IMR-90 (cell line): ENCODE measurements around the gene TCERG1L. TPM values are rescaled to one million over a fixed set of nuclear protein-coding genes. Genes with fewer than 3 reads are reported as not detected.

Source experiments
- ATAC-seq: fragments of 200-7000 bp; cut with Tn5 transposase; 2 replicates; pipeline ENCODE4 v1.9.1; 2020; ENCODE audit warnings: low read depth, mild to moderate bottlenecking, moderate library complexity
- BruUV-seq: library from RNA; stranded (reverse); fragments of 400-500 nt; replicated peaks from 2 replicates; lab custom pipeline; 2021; lab: Mats Ljungman, UMichigan
- CTCF ChIA-PET: fragments of 300-600 bp; formaldehyde crosslinking; extraction: SDS; loops from one replicate; lab custom pipeline; 2021; ENCODE audit warnings: antibody characterized with exemption; lab: Yijun Ruan, JAX
- POLR2A ChIA-PET: fragments of 300-600 bp; sonication (Branson Sonifier 250); formaldehyde crosslinking; loops from one replicate; lab custom pipeline; 2022; ENCODE audit warnings: antibody characterized with exemption; ENCODE audit not compliant: unreplicated experiment; lab: Charles Lee
- DNase-seq: peaks from one replicate; pipeline ENCODE4 v3.0.0; 2013
- H2AFZ ChIP-seq: replicated peaks from 2 replicates; pipeline ENCODE3; 2013; ENCODE audit warnings: low read length, mild to moderate bottlenecking; ENCODE audit not compliant: poor library complexity
- H2AK5ac ChIP-seq: 2 replicates; pipeline ENCODE4 v1.6.1; 2013; ENCODE audit warnings: low read depth, low read length, inconsistent platforms
- H2AK9ac ChIP-seq: replicated peaks from 2 replicates; pipeline ENCODE3; 2013; ENCODE audit warnings: mild to moderate bottlenecking, low read depth, low read length, moderate library complexity; ENCODE audit not compliant: poor library complexity
- H2BK120ac ChIP-seq: 2 replicates; pipeline ENCODE4 v1.6.1; 2013; ENCODE audit warnings: low read depth, low read length, inconsistent platforms
- H2BK15ac ChIP-seq: 3 replicates; pipeline ENCODE4 v1.6.1; 2013; ENCODE audit warnings: low read depth, low read length, inconsistent platforms
- H2BK20ac ChIP-seq: 2 replicates; pipeline ENCODE4 v1.6.1; 2013; ENCODE audit warnings: low read depth, mild to moderate bottlenecking, inconsistent platforms, low read length, moderate library complexity
- H2BK5ac ChIP-seq: 2 replicates; pipeline ENCODE4 v1.6.1; 2013; ENCODE audit warnings: mild to moderate bottlenecking, low read depth, low read length, inconsistent platforms; ENCODE audit not compliant: poor library complexity, severe bottlenecking
- H3K14ac ChIP-seq: replicated peaks from 2 replicates; pipeline ENCODE4 v1.6.1; 2013; ENCODE audit warnings: low read depth, low read length, inconsistent platforms
- H3K18ac ChIP-seq: 2 replicates; pipeline ENCODE4 v1.6.1; 2013; ENCODE audit warnings: low read depth, low read length, control low read depth
- H3K23ac ChIP-seq: 2 replicates; pipeline ENCODE4 v1.6.1; 2013; ENCODE audit warnings: low read depth, low read length, inconsistent platforms
- H3K27ac ChIP-seq: 2 replicates; pipeline ENCODE4 v1.5.1; 2013; ENCODE audit warnings: mild to moderate bottlenecking, control low read depth, low read length; ENCODE audit not compliant: insufficient read depth
- H3K27me3 ChIP-seq: 2 replicates; pipeline ENCODE4 v1.6.1; 2013; ENCODE audit warnings: low read length; ENCODE audit not compliant: control insufficient read depth, insufficient read depth
- H3K36me3 ChIP-seq: 2 replicates; pipeline ENCODE4 v1.6.1; 2013; ENCODE audit warnings: low read length, mixed read lengths; ENCODE audit not compliant: control insufficient read depth, insufficient read depth
- H3K4ac ChIP-seq: 2 replicates; pipeline ENCODE4 v1.6.1; 2013; ENCODE audit warnings: low read depth, low read length, inconsistent platforms
- H3K4me1 ChIP-seq: 2 replicates; pipeline ENCODE4 v1.6.1; 2013; ENCODE audit warnings: low read length, mixed read lengths; ENCODE audit not compliant: control insufficient read depth, insufficient read depth
- H3K4me2 ChIP-seq: 2 replicates; pipeline ENCODE4 v1.6.1; 2013; ENCODE audit warnings: low read depth, mild to moderate bottlenecking, control low read depth, low read length, moderate library complexity
- H3K4me3 ChIP-seq: 2 replicates; pipeline ENCODE4 v1.5.1; 2013; ENCODE audit warnings: low read depth, mild to moderate bottlenecking, control low read depth, low read length, moderate library complexity; ENCODE audit not compliant: insufficient read depth
- H3K56ac ChIP-seq: 2 replicates; pipeline ENCODE4 v1.6.1; 2013; ENCODE audit warnings: low read length, inconsistent platforms; ENCODE audit not compliant: insufficient read depth; ENCODE audit errors: extremely low read depth
- H3K79me1 ChIP-seq, 2 experiments: 2 replicates each; pipeline ENCODE4 v1.6.1; 2013; ENCODE audit warnings: low read length in 2 of 2, inconsistent platforms in 1 of 2, low read depth in 1 of 2
- H3K9ac ChIP-seq: 2 replicates; pipeline ENCODE4 v1.6.1; 2013; ENCODE audit warnings: low read depth, low read length, control low read depth
- H3K9me1 ChIP-seq: 2 replicates; pipeline ENCODE4 v1.6.1; 2013; ENCODE audit warnings: low read length, inconsistent platforms; ENCODE audit not compliant: insufficient read depth
- H3K9me3 ChIP-seq: 2 replicates; pipeline ENCODE4 v1.6.1; 2013; ENCODE audit warnings: low read length; ENCODE audit not compliant: control insufficient read depth, insufficient read depth
- H4K20me1 ChIP-seq: 2 replicates; pipeline ENCODE4 v1.6.1; 2013; ENCODE audit warnings: low read length, inconsistent platforms; ENCODE audit not compliant: insufficient read depth
- H4K5ac ChIP-seq: 2 replicates; pipeline ENCODE4 v1.6.1; 2013; ENCODE audit warnings: mild to moderate bottlenecking, low read depth, low read length, control low read depth
- H4K8ac ChIP-seq, 2 experiments: 2 replicates each; pipeline ENCODE4 v1.6.1; 2013; ENCODE audit warnings: low read depth in 2 of 2, low read length in 2 of 2, control low read depth in 1 of 2, inconsistent platforms in 1 of 2
- H4K91ac ChIP-seq: 2 replicates; pipeline ENCODE4 v1.6.1; 2013; ENCODE audit warnings: low read depth, low read length, inconsistent platforms; ENCODE audit not compliant: insufficient read depth
- MAFK ChIP-seq: IDR thresholded peaks from 2 replicates; pipeline ENCODE4 v1.6.1; 2012; ENCODE audit warnings: low read depth, low read length, improper control_type of control experiment
- MXI1 ChIP-seq: IDR thresholded peaks from 2 replicates; pipeline ENCODE4 v1.6.1; 2012; ENCODE audit warnings: low read depth, mild to moderate bottlenecking, low read length, moderate library complexity, borderline replicate concordance
- WGBS, 2 experiments: methylation state at CpG; one replicate each; pipeline versions ENCODE4 v1.1.5 to v1.1.7; 2013; ENCODE audit warnings: missing lambda C conversion rate in 2 of 2; ENCODE audit not compliant: insufficient read length in 1 of 2; ENCODE audit errors: extremely low coverage in 2 of 2; 5-methylcytosine and 5-hydroxymethylcytosine counted together
- dilution Hi-C: fragments of 300-500 bp; cut with HindIII; formaldehyde crosslinking; loops from one replicate; pipeline ENCODE4 v1.14.3; 2018; ENCODE audit warnings: low sequenced_read_pairs; ENCODE audit not compliant: unreplicated experiment
- in situ Hi-C: fragments of 300-500 bp; cut with MboI; formaldehyde crosslinking; loops from 3 replicates; pipeline ENCODE4 v1.14.3; 2019; ENCODE audit warnings: low sequenced_read_pairs, inconsistent platforms, mixed read lengths
- intact Hi-C: fragments of 100-400 bp; cut with micrococcal nuclease; formaldehyde crosslinking; loops from 2 replicates; pipeline ENCODE4 v1.10.0; 2022
- polyA plus RNA-seq, 3 experiments: library from polyadenylated mRNA; depleted of rRNA; stranded (reverse); fragments of >200 nt; gene quantifications; 2 replicates each; pipeline ENCODE4 v1.2.3, GENCODE V29; 2012; ENCODE audit warnings: low replicate concordance in 1 of 3
- total RNA-seq: library from RNA; depleted of rRNA; stranded (reverse); fragments of >200 nt; gene quantifications from 2 replicates; pipeline ENCODE4 v1.2.3, GENCODE V29; 2012

Gene TCERG1L
- total and polyA plus RNA-seq, 2 of the 4 experiments (the other 2 are of a cell fraction): not detected

- intact Hi-C loops (no loop called here), dilution Hi-C loops (no loop called here)
These were observed 150.4 kb downstream of the TCERG1L start for GRCh38 chr10:131161087-131161486.

More at GRCh38 chr10:131161087-131161486, 150.4 kb downstream of the TCERG1L start:
- Histone ChIP-seq H4K91ac (no peak overlapping the region), H2AFZ (no peak overlapping the region), H2BK20ac (no peak overlapping the region), H3K9me1 (no peaks in the 10 kb centered on the region), H2BK5ac (no peak overlapping the region), H2BK15ac (no peak overlapping the region), H3K9me3 (peaks cover 42% of the 10 kb centered on the region), H4K5ac (no peak overlapping the region), H3K4me3 (no peak overlapping the region), H3K79me1 (no peaks in the 10 kb centered on the region), H3K18ac (no peak overlapping the region), H4K20me1 (no peaks in the 10 kb centered on the region), H3K4me1 (no peaks in the 10 kb centered on the region), H3K23ac (no peak overlapping the region), H3K56ac (no peak overlapping the region), H3K14ac (no peak overlapping the region), H3K9ac (no peak overlapping the region), H3K27ac (no peak overlapping the region), H3K36me3 (no peaks in the 10 kb centered on the region), H3K27me3 (no peaks in the 10 kb centered on the region), H2AK9ac (no peak overlapping the region), H2BK120ac (no peak overlapping the region), H3K4me2 (no peak overlapping the region), H4K8ac (no peak overlapping the region), H3K4ac (no peak overlapping the region), H2AK5ac (no peak overlapping the region)
- BruUV-seq: no TSS peak
- no peak for TF ChIP-seq MAFK
- no peak for TF ChIP-seq MXI1
- in situ Hi-C loops: no loop called here
- no peak for DNase-seq
- CTCF ChIA-PET: no interaction called here
- POLR2A ChIA-PET: no interaction called here
- 68% methylated on average over 3 of the region's 8 CpGs; no CpG with 5 or more reads in 1 of the 2 experiments for WGBS, 2 experiments
- ATAC-seq: no peak
